ENCODE results near the gene MNT. TPM values are rescaled to one million over a fixed set of nuclear protein-coding genes. Genes with fewer than 3 reads are reported as not detected.

Gene MNT
- total RNA-seq, 1 experiment from 2014 or later: 24.4 TPM

GRCh38 chr17:2368359-2368758 is 32.5 kb downstream of the MNT start:
- Mint-ChIP-seq H3K4me3 (ENCODE audit: unreplicated experiment) (no peak overlapping the region), H3K9me3 (ENCODE audit: unreplicated experiment) (no peaks in the 10 kb centered on the region), H3K36me3 (ENCODE audit: insufficient read depth, unreplicated experiment) (peaks cover 25% of the 10 kb centered on the region), H3K27ac (ENCODE audit: unreplicated experiment) (no peak overlapping the region), H3K4me1 (ENCODE audit: low read depth, unreplicated experiment) (no peaks in the 10 kb centered on the region), H3K27me3 (ENCODE audit: insufficient read depth, unreplicated experiment) (no peaks in the 10 kb centered on the region)
- H3K4me1 ChIP-seq: no peaks in the 10 kb centered on the region
- no peak for DNase-seq
- TF ChIP-seq CTCF (IDR thresholded peaks at IDR 0.05; ENCODE audit: insufficient read depth in 1 of 2, low read depth in 1 of 2, low read length in 1 of 2, severe bottlenecking in 1 of 2, unreplicated experiment in 1 of 2): no peak
- no peaks in the 10 kb centered on the region for H3K36me3 ChIP-seq (ENCODE audit: control insufficient read depth, insufficient read depth, low read length)
- H3K4me3 ChIP-seq (ENCODE audit: low read depth, low read length): no peak overlapping the region
- BruUV-seq (replicated peaks): no TSS peak
- ChIA-PET POLR2A (no interaction called here), CTCF (interaction anchor here (0.6 to 5.9 kb wide), 3 partner anchors 14 to 604 kb away, joined by 6 to 22 read pairs (median 11); no protein-coding TSS in a partner anchor)
- no peaks in the 10 kb centered on the region for H3K27me3 ChIP-seq (replicated peaks; ENCODE audit: control insufficient read depth, insufficient read depth, low read length)
- no peaks in the 10 kb centered on the region for H3K9me3 ChIP-seq
- intact Hi-C loops (cut with micrococcal nuclease; ENCODE audit: unreplicated experiment): no loop called here

- CTCF ChIA-PET: interaction anchor here (0.5 to 5.9 kb wide), 2 partner anchors 16 to 17 kb away, joined by 4 to 22 read pairs; no protein-coding TSS in a partner anchor
- peak in 1 of 2 experiments; percentile 45 for DNase-seq
- H3K36me3 Mint-ChIP-seq (ENCODE audit: insufficient read depth, unreplicated experiment): peaks cover 22% of the 10 kb centered on the region
- H3K9me3 ChIP-seq: no peaks in the 10 kb centered on the region
- H3K4me1 Mint-ChIP-seq (ENCODE audit: low read depth, unreplicated experiment): no peaks in the 10 kb centered on the region
- no TSS peak for BruUV-seq (replicated peaks)
- H3K27me3 ChIP-seq (replicated peaks; ENCODE audit: control insufficient read depth, insufficient read depth, low read length): no peaks in the 10 kb centered on the region
- no peak overlapping the region for H3K4me3 ChIP-seq (ENCODE audit: low read depth, low read length)
- H3K27me3 Mint-ChIP-seq (ENCODE audit: insufficient read depth, unreplicated experiment): no peaks in the 10 kb centered on the region
- H3K4me1 ChIP-seq: no peaks in the 10 kb centered on the region
- H3K27ac Mint-ChIP-seq (ENCODE audit: unreplicated experiment): no peak overlapping the region
- H3K9me3 Mint-ChIP-seq (ENCODE audit: unreplicated experiment): no peaks in the 10 kb centered on the region
- no peak overlapping the region for H3K4me3 Mint-ChIP-seq (ENCODE audit: unreplicated experiment)
- intact Hi-C loops (cut with micrococcal nuclease; ENCODE audit: unreplicated experiment): no loop called here
- POLR2A ChIA-PET: interaction anchor here (0.5 kb wide), 1 partner anchor 25 kb away, joined by 3 read pairs; no protein-coding TSS in a partner anchor
- no peaks in the 10 kb centered on the region for H3K36me3 ChIP-seq (ENCODE audit: control insufficient read depth, insufficient read depth, low read length)
- TF ChIP-seq CTCF (IDR thresholded peaks at IDR 0.05; ENCODE audit: insufficient read depth in 1 of 2, low read depth in 1 of 2, low read length in 1 of 2, severe bottlenecking in 1 of 2, unreplicated experiment in 1 of 2): peak; percentile 26 to 29
Measured at GRCh38 chr17:2366747-2367494, 33.9 kb downstream of the MNT start.

- intact Hi-C loops (cut with micrococcal nuclease; ENCODE audit: unreplicated experiment): no loop called here
- H3K27ac Mint-ChIP-seq (ENCODE audit: unreplicated experiment): no peak overlapping the region
- DNase-seq: no peak
- ChIA-PET POLR2A (no interaction called here), CTCF (no interaction called here)
- H3K4me3 ChIP-seq (ENCODE audit: low read depth, low read length): no peak overlapping the region
- no peaks in the 10 kb centered on the region for H3K4me1 ChIP-seq
- no peaks in the 10 kb centered on the region for H3K9me3 Mint-ChIP-seq (ENCODE audit: unreplicated experiment)
- peaks cover 23% of the 10 kb centered on the region for H3K36me3 Mint-ChIP-seq (ENCODE audit: insufficient read depth, unreplicated experiment)
- H3K36me3 ChIP-seq (ENCODE audit: control insufficient read depth, insufficient read depth, low read length): no peaks in the 10 kb centered on the region
- no peak overlapping the region for H3K4me3 Mint-ChIP-seq (ENCODE audit: unreplicated experiment)
- no peak for TF ChIP-seq CTCF (IDR thresholded peaks at IDR 0.05; ENCODE audit: insufficient read depth in 1 of 2, low read depth in 1 of 2, low read length in 1 of 2, severe bottlenecking in 1 of 2, unreplicated experiment in 1 of 2)
- H3K9me3 ChIP-seq: no peaks in the 10 kb centered on the region
- no peaks in the 10 kb centered on the region for H3K27me3 Mint-ChIP-seq (ENCODE audit: insufficient read depth, unreplicated experiment)
- no TSS peak for BruUV-seq (replicated peaks)
- no peaks in the 10 kb centered on the region for H3K4me1 Mint-ChIP-seq (ENCODE audit: low read depth, unreplicated experiment)
- H3K27me3 ChIP-seq (replicated peaks; ENCODE audit: control insufficient read depth, insufficient read depth, low read length): no peaks in the 10 kb centered on the region
Measured at GRCh38 chr17:2365132-2365531, 35.7 kb downstream of the MNT start.

Data from Caco-2 (cell line).